Measurements from ENCODE around the gene HIVEP3. TPM values are rescaled to one million over a fixed set of nuclear protein-coding genes. Genes with fewer than 3 reads are reported as not detected.

HIVEP3 gene
- total RNA-seq, 1 donor from 2014 or later: 8.9 TPM

GRCh38 chr1:41610361-41610760 lies 308.4 kb downstream of the HIVEP3 start:
- DNase-seq (ENCODE audit: low read depth): no peak
- H3K27me3 Mint-ChIP-seq (ENCODE audit: low read depth, unreplicated experiment): peaks cover 17% of the 10 kb centered on the region
- Histone ChIP-seq H4K20me1 (ENCODE audit: insufficient read depth, low read length) (peaks cover 7% of the 10 kb centered on the region), H2AFZ (ENCODE audit: low read depth, low read length) (no peak overlapping the region), H3K27ac (ENCODE audit: low read depth, low read length) (no peak overlapping the region), H3K27me3 (ENCODE audit: insufficient read depth, low read length) (no peaks in the 10 kb centered on the region), H3K4me2 (ENCODE audit: low read length) (no peak overlapping the region), H3K36me3 (ENCODE audit: insufficient read depth, low read length) (no peaks in the 10 kb centered on the region), H3K4me1 (ENCODE audit: insufficient read depth, low read length) (peaks cover 4% of the 10 kb centered on the region), H3K9ac (ENCODE audit: low read length) (no peak overlapping the region), H3K4me3 (ENCODE audit: insufficient read depth, low read depth, low read length) (no peak overlapping the region), H3K9me3 (ENCODE audit: insufficient read depth, low read depth, low read length) (no peaks in the 10 kb centered on the region), H3K79me2 (ENCODE audit: insufficient read depth, low read length) (peaks cover 27% of the 10 kb centered on the region)
- H3K36me3 Mint-ChIP-seq (ENCODE audit: low read depth, unreplicated experiment): peaks cover 5% of the 10 kb centered on the region
- H3K9me3 Mint-ChIP-seq (ENCODE audit: unreplicated experiment): peaks cover 2% of the 10 kb centered on the region
- H3K4me3 Mint-ChIP-seq (ENCODE audit: unreplicated experiment): no peak overlapping the region
- H3K4me1 Mint-ChIP-seq (ENCODE audit: low read depth, unreplicated experiment): peaks cover 7% of the 10 kb centered on the region
- no peak for TF ChIP-seq EZH2 (IDR thresholded peaks at IDR 0.05; ENCODE audit: insufficient read depth, low read length)
- no peak for TF ChIP-seq CTCF (IDR thresholded peaks at IDR 0.05; ENCODE audit: insufficient read depth, low read depth, low read length)
- no peak for FAIRE-seq
- H3K27ac Mint-ChIP-seq (ENCODE audit: unreplicated experiment): no peak overlapping the region

- Mint-ChIP-seq H3K27ac (ENCODE audit: unreplicated experiment) (no peak overlapping the region), H3K4me1 (ENCODE audit: low read depth, unreplicated experiment) (peaks cover 7% of the 10 kb centered on the region), H3K9me3 (ENCODE audit: unreplicated experiment) (peaks cover 2% of the 10 kb centered on the region), H3K27me3 (ENCODE audit: low read depth, unreplicated experiment) (peaks cover 17% of the 10 kb centered on the region), H3K36me3 (ENCODE audit: low read depth, unreplicated experiment) (peaks cover 3% of the 10 kb centered on the region), H3K4me3 (ENCODE audit: unreplicated experiment) (no peak overlapping the region)
- H3K27me3 ChIP-seq (ENCODE audit: insufficient read depth, low read length): no peaks in the 10 kb centered on the region
- H3K79me2 ChIP-seq (ENCODE audit: insufficient read depth, low read length): peaks cover 23% of the 10 kb centered on the region
- H3K36me3 ChIP-seq (ENCODE audit: insufficient read depth, low read length): no peaks in the 10 kb centered on the region
- TF ChIP-seq CTCF (IDR thresholded peaks at IDR 0.05; ENCODE audit: insufficient read depth, low read depth, low read length): no peak
- TF ChIP-seq EZH2 (IDR thresholded peaks at IDR 0.05; ENCODE audit: insufficient read depth, low read length): no peak
- no peak for FAIRE-seq
- no peak overlapping the region for H3K9ac ChIP-seq (ENCODE audit: low read length)
- no peak overlapping the region for H3K27ac ChIP-seq (ENCODE audit: low read depth, low read length)
- DNase-seq (ENCODE audit: low read depth): no peak
- peaks cover 7% of the 10 kb centered on the region for H4K20me1 ChIP-seq (ENCODE audit: insufficient read depth, low read length)
- no peak overlapping the region for H3K4me3 ChIP-seq (ENCODE audit: insufficient read depth, low read depth, low read length)
- H2AFZ ChIP-seq (ENCODE audit: low read depth, low read length): no peak overlapping the region
- H3K9me3 ChIP-seq (ENCODE audit: insufficient read depth, low read depth, low read length): no peaks in the 10 kb centered on the region
- peaks cover 4% of the 10 kb centered on the region for H3K4me1 ChIP-seq (ENCODE audit: insufficient read depth, low read length)
- no peak overlapping the region for H3K4me2 ChIP-seq (ENCODE audit: low read length)
These were observed 309.4 kb downstream of the HIVEP3 start for GRCh38 chr1:41609166-41609883.

- H4K20me1 ChIP-seq (ENCODE audit: insufficient read depth, low read length): peaks cover 7% of the 10 kb centered on the region
- peak overlapping the region; percentile 56 for H3K4me2 ChIP-seq (ENCODE audit: low read length)
- H3K36me3 Mint-ChIP-seq (ENCODE audit: low read depth, unreplicated experiment): peaks cover 3% of the 10 kb centered on the region
- H3K79me2 ChIP-seq (ENCODE audit: insufficient read depth, low read length): peaks cover 28% of the 10 kb centered on the region
- H3K36me3 ChIP-seq (ENCODE audit: insufficient read depth, low read length): no peaks in the 10 kb centered on the region
- H3K9me3 ChIP-seq (ENCODE audit: insufficient read depth, low read depth, low read length): no peaks in the 10 kb centered on the region
- H3K9me3 Mint-ChIP-seq (ENCODE audit: unreplicated experiment): peaks cover 2% of the 10 kb centered on the region
- no peaks in the 10 kb centered on the region for H3K27me3 ChIP-seq (ENCODE audit: insufficient read depth, low read length)
- H3K9ac ChIP-seq (ENCODE audit: low read length): no peak overlapping the region
- peaks cover 7% of the 10 kb centered on the region for H3K4me1 Mint-ChIP-seq (ENCODE audit: low read depth, unreplicated experiment)
- H3K4me3 Mint-ChIP-seq (ENCODE audit: unreplicated experiment): no peak overlapping the region
- H2AFZ ChIP-seq (ENCODE audit: low read depth, low read length): no peak overlapping the region
- peak; percentile 74 for DNase-seq (ENCODE audit: low read depth)
- no peak overlapping the region for H3K27ac ChIP-seq (ENCODE audit: low read depth, low read length)
- no peak for FAIRE-seq
- peaks cover 12% of the 10 kb centered on the region for H3K27me3 Mint-ChIP-seq (ENCODE audit: low read depth, unreplicated experiment)
- H3K4me1 ChIP-seq (ENCODE audit: insufficient read depth, low read length): peaks cover 4% of the 10 kb centered on the region
- peak overlapping the region; percentile 26 for H3K27ac Mint-ChIP-seq (ENCODE audit: unreplicated experiment)
- TF ChIP-seq CTCF (IDR thresholded peaks at IDR 0.05; ENCODE audit: insufficient read depth, low read depth, low read length) (no peak), EZH2 (IDR thresholded peaks at IDR 0.05; ENCODE audit: insufficient read depth, low read length) (no peak)
- no peak overlapping the region for H3K4me3 ChIP-seq (ENCODE audit: insufficient read depth, low read depth, low read length)
These were observed 310.5 kb downstream of the HIVEP3 start for GRCh38 chr1:41608211-41608610.

All from astrocyte (in vitro differentiated cells and primary cell).